GM04503 (cell line): ENCODE data around the gene CD48.
A peak's percentile ranks its signal among the peaks of the same experiment; 100 is the strongest.

Experiments
- DNase-seq: peaks from one replicate; pipeline ENCODE4 v3.0.0-alpha.2; 2012; ENCODE audit warnings: low read depth

CD48 gene

GRCh38 chr1:160676869-160677597, 34.6 kb downstream of the CD48 start:
- no peak for DNase-seq

- peak; percentile 7 for DNase-seq
Observed at GRCh38 chr1:160675641-160676410, 35.8 kb downstream of the CD48 start.

GRCh38 chr1:160674415-160674814, 37.2 kb downstream of the CD48 start:
- DNase-seq: no peak

- DNase-seq: no peak
Observed at GRCh38 chr1:160672789-160673695, 38.6 kb downstream of the CD48 start.

- DNase-seq: no peak
Observed at GRCh38 chr1:160671603-160672517, 39.8 kb downstream of the CD48 start.

- DNase-seq: no peak
Observed at GRCh38 chr1:160670701-160671100, 40.9 kb downstream of the CD48 start.

GRCh38 chr1:160669802-160670201, 41.8 kb downstream of the CD48 start:
- no peak for DNase-seq

GRCh38 chr1:160669276-160669675, 42.3 kb downstream of the CD48 start:
- DNase-seq: no peak

- no peak for DNase-seq
Observed at GRCh38 chr1:160667896-160668295, 43.7 kb downstream of the CD48 start.

- no peak for DNase-seq
Observed at GRCh38 chr1:160666079-160666442, 45.6 kb downstream of the CD48 start.

- no peak for DNase-seq
Observed at GRCh38 chr1:160665330-160666078, 46.1 kb downstream of the CD48 start.

GRCh38 chr1:160664573-160665051, 47.0 kb downstream of the CD48 start:
- DNase-seq: no peak

- no peak for DNase-seq
Observed at GRCh38 chr1:160662910-160663309, 48.7 kb downstream of the CD48 start.

GRCh38 chr1:160659566-160659965, 52.1 kb downstream of the CD48 start:
- no peak for DNase-seq

GRCh38 chr1:160658814-160659193, 52.8 kb downstream of the CD48 start:
- DNase-seq: no peak

GRCh38 chr1:160658162-160658813, 53.3 kb downstream of the CD48 start:
- no peak for DNase-seq

GRCh38 chr1:160657250-160657781, 54.3 kb downstream of the CD48 start:
- no peak for DNase-seq

- no peak for DNase-seq
Observed at GRCh38 chr1:160656737-160657136, 54.9 kb downstream of the CD48 start.

GRCh38 chr1:160653620-160654016, 58.0 kb downstream of the CD48 start:
- DNase-seq: no peak
